ENCODE results near the gene ARHGAP22.
"Not testable (repeated sequence)": the region's sequence is repeated elsewhere in the genome, so short reads cannot be mapped to it uniquely, and the experiment has no call there.

The ARHGAP22 gene

GRCh38 chr10:48604991-48605508, at the start of gene ARHGAP22:
TSS of gene ARHGAP22 (minus strand) at chr10:48605073. CDS start at chr10:48604796, 277 bp downstream.
- no peak for DNase-seq

GRCh38 chr10:48653944-48654698, 49.2 kb upstream of the ARHGAP22 start:
- no peak for DNase-seq

- no peak for DNase-seq
Observed at GRCh38 chr10:48653347-48653746, 48.5 kb upstream of the ARHGAP22 start.

- no peak for DNase-seq
Observed at GRCh38 chr10:48652344-48652743, 47.5 kb upstream of the ARHGAP22 start.

- DNase-seq, result no peak
Observed at GRCh38 chr10:48651839-48652238, 47.0 kb upstream of the ARHGAP22 start.

GRCh38 chr10:48651293-48651692, 46.4 kb upstream of the ARHGAP22 start:
- DNase-seq, result no peak

- no peak for DNase-seq
Observed at GRCh38 chr10:48649349-48649944, 44.6 kb upstream of the ARHGAP22 start.

- no peak for DNase-seq
Observed at GRCh38 chr10:48648172-48648942, 43.5 kb upstream of the ARHGAP22 start.

GRCh38 chr10:48647073-48647472, 42.2 kb upstream of the ARHGAP22 start:
- DNase-seq, result not testable (repeated sequence)

GRCh38 chr10:48645600-48645999, 40.7 kb upstream of the ARHGAP22 start:
- DNase-seq, result no peak

- not testable (repeated sequence) for DNase-seq
Observed at GRCh38 chr10:48641099-48641690, 36.3 kb upstream of the ARHGAP22 start.

GRCh38 chr10:48640326-48640725, 35.5 kb upstream of the ARHGAP22 start:
- DNase-seq, result no peak

GRCh38 chr10:48639632-48640031, 34.8 kb upstream of the ARHGAP22 start:
- no peak for DNase-seq

- no peak for DNase-seq
Observed at GRCh38 chr10:48638739-48639527, 34.1 kb upstream of the ARHGAP22 start.

GRCh38 chr10:48638158-48638557, 33.3 kb upstream of the ARHGAP22 start:
- DNase-seq, result no peak

- no peak for DNase-seq
Observed at GRCh38 chr10:48636901-48637300, 32.0 kb upstream of the ARHGAP22 start.

GRCh38 chr10:48636231-48636630, 31.4 kb upstream of the ARHGAP22 start:
- no peak for DNase-seq

GRCh38 chr10:48634984-48635557, 30.2 kb upstream of the ARHGAP22 start:
- DNase-seq, result no peak

- DNase-seq, result peak; percentile 64
Observed at GRCh38 chr10:48634198-48634983, 29.5 kb upstream of the ARHGAP22 start.

GRCh38 chr10:48633381-48634197, 28.7 kb upstream of the ARHGAP22 start:
- DNase-seq, result no peak
